ENCODE measurements around the gene KCTD21.

KCTD21 gene

DNA sequence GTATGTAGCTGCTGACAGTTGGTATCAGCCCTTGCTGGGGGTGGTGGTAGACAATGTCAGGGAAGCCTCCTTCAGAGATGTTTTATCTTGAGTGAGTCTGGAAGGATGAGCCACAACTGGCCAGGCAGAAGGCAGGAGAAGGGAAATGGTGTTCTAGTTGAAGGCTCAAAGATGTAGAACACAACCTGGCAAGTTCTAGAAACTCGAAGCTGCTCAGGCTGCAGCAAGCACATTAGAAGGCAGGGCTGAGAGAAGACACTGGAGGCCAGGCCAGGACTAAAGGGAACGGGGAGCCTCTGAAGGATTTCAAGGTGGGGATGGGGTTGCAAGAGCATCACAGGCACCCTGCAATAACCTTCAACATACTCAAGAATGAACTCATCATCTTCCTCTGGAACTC is 40.7 kb upstream of the KCTD21 start:
- TF ChIP-seq, protein P1, sequence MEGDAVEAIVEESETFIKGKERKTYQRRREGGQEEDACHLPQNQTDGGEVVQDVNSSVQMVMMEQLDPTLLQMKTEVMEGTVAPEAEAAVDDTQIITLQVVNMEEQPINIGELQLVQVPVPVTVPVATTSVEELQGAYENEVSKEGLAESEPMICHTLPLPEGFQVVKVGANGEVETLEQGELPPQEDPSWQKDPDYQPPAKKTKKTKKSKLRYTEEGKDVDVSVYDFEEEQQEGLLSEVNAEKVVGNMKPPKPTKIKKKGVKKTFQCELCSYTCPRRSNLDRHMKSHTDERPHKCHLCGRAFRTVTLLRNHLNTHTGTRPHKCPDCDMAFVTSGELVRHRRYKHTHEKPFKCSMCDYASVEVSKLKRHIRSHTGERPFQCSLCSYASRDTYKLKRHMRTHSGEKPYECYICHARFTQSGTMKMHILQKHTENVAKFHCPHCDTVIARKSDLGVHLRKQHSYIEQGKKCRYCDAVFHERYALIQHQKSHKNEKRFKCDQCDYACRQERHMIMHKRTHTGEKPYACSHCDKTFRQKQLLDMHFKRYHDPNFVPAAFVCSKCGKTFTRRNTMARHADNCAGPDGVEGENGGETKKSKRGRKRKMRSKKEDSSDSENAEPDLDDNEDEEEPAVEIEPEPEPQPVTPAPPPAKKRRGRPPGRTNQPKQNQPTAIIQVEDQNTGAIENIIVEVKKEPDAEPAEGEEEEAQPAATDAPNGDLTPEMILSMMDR (IDR thresholded peaks at IDR 0.05; ENCODE audit: insufficient read depth, low read length, missing control alignments): no peak
- no peak overlapping the region for H3K4me3 ChIP-seq (ENCODE audit: low read depth, low read length)
- ChIA-PET CTCF (interaction anchor here (1.2 to 3.8 kb wide), 8 partner anchors 12 to 336 kb away, joined by 4 to 96 read pairs (median 6); partner anchors contain the start of gene GAB2), POLR2A (no interaction called here)
- DNase-seq (ENCODE audit: low read depth, low spot score): no peak

DNA sequence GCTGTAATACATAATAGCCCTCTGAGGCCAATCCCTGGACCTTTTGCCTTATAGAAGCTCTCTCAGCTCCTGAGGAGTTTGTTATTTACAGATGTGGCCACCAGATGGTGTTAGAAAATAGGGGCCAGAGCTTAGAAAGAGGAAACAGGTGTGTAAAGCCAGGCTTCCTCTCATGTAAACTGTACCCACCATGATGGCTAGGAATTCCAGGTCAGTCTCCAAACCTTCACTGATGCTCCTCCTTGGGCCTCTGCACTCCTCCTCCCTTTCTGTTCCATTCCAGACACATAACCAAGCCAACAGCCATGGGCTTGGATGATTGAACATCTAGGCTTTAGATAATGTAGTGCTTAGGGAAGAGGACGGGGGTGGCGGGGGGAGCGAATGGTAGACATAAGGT is 40.0 kb upstream of the KCTD21 start:
- TF ChIP-seq, protein P1 (IDR thresholded peaks at IDR 0.05; ENCODE audit: insufficient read depth, low read length, missing control alignments): peak; percentile 21
- no peak overlapping the region for H3K4me3 ChIP-seq (ENCODE audit: low read depth, low read length)
- no peak for DNase-seq (ENCODE audit: low read depth, low spot score)
- ChIA-PET POLR2A (no interaction called here), CTCF (interaction anchor here (0.7 to 3.8 kb wide), 27 partner anchors 10 to 340 kb away, joined by 3 to 96 read pairs (median 4); partner anchors contain the start of gene GAB2)

DNA sequence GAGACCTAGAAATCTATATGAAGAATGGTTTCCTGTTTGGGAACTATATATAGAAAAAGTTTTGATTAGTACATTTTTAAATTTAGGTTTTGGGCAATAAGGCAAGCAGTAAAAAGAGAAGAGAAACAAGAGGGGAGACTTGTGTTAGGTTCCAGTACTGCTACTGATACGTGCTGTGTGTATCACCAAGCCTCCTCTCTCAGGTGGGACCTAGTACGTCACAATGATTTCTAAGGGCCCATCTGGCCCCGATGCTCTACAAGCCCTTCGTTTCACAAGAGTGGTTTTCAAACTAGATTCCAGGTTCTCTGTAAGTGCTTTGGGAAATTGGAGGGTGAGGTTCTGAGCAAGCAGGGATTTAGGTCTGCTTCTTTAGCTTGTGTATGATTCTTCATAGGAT is 39.5 kb upstream of the KCTD21 start:
- TF ChIP-seq, protein P1 (IDR thresholded peaks at IDR 0.05; ENCODE audit: insufficient read depth, low read length, missing control alignments): no peak
- H3K4me3 ChIP-seq (ENCODE audit: low read depth, low read length): no peak overlapping the region
- DNase-seq (ENCODE audit: low read depth, low spot score): no peak
- ChIA-PET CTCF (interaction anchor here (0.7 to 3.8 kb wide), 27 partner anchors 9 to 341 kb away, joined by 3 to 96 read pairs (median 4); partner anchors contain the start of gene GAB2), POLR2A (no interaction called here)

DNA sequence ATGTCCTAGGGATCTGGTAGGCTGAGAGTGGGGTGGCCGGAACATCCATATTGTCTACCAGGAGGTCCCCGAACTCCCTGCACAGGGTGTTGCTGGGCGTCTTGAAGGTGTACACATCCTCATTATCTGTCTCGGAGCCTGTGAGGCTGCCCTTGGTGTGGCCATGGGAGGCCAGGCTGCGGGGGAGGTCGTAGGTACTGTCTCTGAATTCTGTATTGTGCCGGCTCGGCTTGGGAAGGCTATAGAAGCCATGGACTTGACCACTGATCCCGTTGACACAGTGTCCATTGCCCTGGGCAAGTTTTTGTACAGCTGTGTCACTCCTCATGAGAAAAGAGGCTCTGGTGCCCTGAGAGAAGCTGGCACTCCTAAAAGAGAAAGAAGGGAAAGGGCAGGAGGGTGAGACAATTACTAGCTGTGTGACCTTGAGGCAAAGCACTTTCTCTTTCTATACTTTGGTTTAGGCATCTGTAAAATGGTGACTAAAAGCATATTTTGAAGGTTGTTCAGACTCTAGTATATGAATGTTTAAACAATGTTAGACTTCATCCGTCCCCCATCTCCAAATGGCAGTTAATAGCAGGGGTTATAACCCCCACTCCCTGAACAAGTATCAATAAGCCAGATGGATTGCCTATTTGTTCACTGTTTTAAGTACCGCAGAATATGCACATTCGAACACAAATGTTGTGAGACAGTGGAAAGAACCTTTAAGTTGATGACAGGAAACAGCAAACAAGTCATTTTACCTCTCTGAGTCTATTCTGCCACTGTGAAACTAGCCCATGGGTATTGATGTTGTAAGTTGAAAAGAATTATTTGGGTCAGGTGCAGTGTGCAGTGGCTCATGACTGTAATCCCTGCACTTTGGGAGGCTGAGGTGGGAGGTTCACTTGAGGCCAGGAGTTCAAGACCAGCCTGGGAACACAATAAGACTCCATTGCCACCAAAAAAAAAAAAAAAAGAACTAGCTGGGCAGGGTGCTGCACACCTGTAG is 38.6 kb upstream of the KCTD21 start:
- CTCF ChIA-PET: interaction anchor here (0.8 to 3.8 kb wide), 12 partner anchors 8 to 341 kb away, joined by 3 to 96 read pairs (median 8); partner anchors contain the start of gene GAB2
- POLR2A ChIA-PET: no interaction called here

DNA sequence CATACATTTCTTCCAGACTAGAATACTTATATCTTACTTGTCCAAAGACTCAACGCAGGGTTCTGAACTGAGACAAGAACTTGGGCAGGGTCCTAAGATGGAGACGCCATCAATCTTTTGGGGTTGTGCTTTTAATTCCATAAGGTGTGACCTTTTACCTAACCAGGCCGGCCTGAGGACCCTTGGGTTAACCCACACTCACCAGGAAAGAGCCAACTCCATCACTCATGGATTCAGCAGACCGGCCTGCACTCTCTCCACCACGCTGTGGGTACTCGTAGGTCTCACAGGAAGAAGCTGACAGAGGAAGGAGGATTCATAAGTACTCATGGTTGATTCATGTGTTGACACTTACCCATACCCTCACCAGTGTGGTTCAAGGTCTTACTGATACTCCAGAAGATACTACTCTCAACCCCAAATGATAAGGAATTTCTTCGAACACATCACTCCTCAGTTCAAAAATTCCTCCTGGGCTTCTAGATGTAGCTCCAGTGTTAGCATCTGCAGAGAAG is 36.5 kb upstream of the KCTD21 start:
- TF ChIP-seq, protein P1 (IDR thresholded peaks at IDR 0.05; ENCODE audit: insufficient read depth, low read length, missing control alignments): no peak
- H3K4me3 ChIP-seq (ENCODE audit: low read depth, low read length): no peak overlapping the region
- CTCF ChIA-PET: interaction anchor here (0.9 to 1.9 kb wide), 2 partner anchors 31 to 340 kb away, joined by 3 to 19 read pairs; no protein-coding TSS in a partner anchor
- no peak for DNase-seq (ENCODE audit: low read depth, low spot score)
- POLR2A ChIA-PET: no interaction called here

More for the DNA sequence above, 38.6 kb upstream of the KCTD21 start:
- no peak for DNase-seq (ENCODE audit: low read depth, low spot score)
- no peak overlapping the region for H3K4me3 ChIP-seq (ENCODE audit: low read depth, low read length)
- TF ChIP-seq, protein P1 (IDR thresholded peaks at IDR 0.05; ENCODE audit: insufficient read depth, low read length, missing control alignments): no peak

GRCh38 chr11:78224506-78224905 is 36.1 kb upstream of the KCTD21 start:
- DNase-seq (ENCODE audit: low read depth, low spot score): no peak
- no peak overlapping the region for H3K4me3 ChIP-seq (ENCODE audit: low read depth, low read length)
- CTCF ChIA-PET: interaction anchor here (0.9 kb wide), 1 partner anchor 339 kb away, joined by 3 read pairs; no protein-coding TSS in a partner anchor
- TF ChIP-seq, protein P1 (IDR thresholded peaks at IDR 0.05; ENCODE audit: insufficient read depth, low read length, missing control alignments): no peak
- POLR2A ChIA-PET: no interaction called here

Data from AG04449 (cell line).